ENCODE data around the gene MTMR3.

The MTMR3 gene

GRCh38 chr22:30005213-30005857, 122.4 kb downstream of the MTMR3 start:
- DNase-seq: peak; percentile 33

GRCh38 chr22:30007361-30007760, 124.4 kb downstream of the MTMR3 start:
- DNase-seq: no peak

- no peak for DNase-seq
Measured at GRCh38 chr22:30008401-30008800, 125.4 kb downstream of the MTMR3 start.

- no peak for DNase-seq
Measured at GRCh38 chr22:30009478-30009877, 126.5 kb downstream of the MTMR3 start.

- DNase-seq: no peak
Measured at GRCh38 chr22:30010789-30011405, 127.9 kb downstream of the MTMR3 start.

GRCh38 chr22:30013201-30013600, 130.2 kb downstream of the MTMR3 start:
- DNase-seq: no peak

GRCh38 chr22:30014244-30014643, 131.3 kb downstream of the MTMR3 start:
- DNase-seq: no peak

- no peak for DNase-seq
Measured at GRCh38 chr22:30015229-30015797, 132.3 kb downstream of the MTMR3 start.

- DNase-seq: no peak
Measured at GRCh38 chr22:30015846-30016245, 132.9 kb downstream of the MTMR3 start.

GRCh38 chr22:30016596-30016995, 133.6 kb downstream of the MTMR3 start:
- no peak for DNase-seq

- DNase-seq: no peak
Measured at GRCh38 chr22:30017375-30018223, 134.6 kb downstream of the MTMR3 start.

- no peak for DNase-seq
Measured at GRCh38 chr22:30020511-30020910, 137.5 kb downstream of the MTMR3 start.

- DNase-seq: no peak
Measured at GRCh38 chr22:30021338-30021737, 138.4 kb downstream of the MTMR3 start.

- no peak for DNase-seq
Measured at GRCh38 chr22:30021881-30022619, 139.1 kb downstream of the MTMR3 start.

- no peak for DNase-seq
Measured at GRCh38 chr22:30023099-30023660, 140.2 kb downstream of the MTMR3 start.

- DNase-seq: no peak
Measured at GRCh38 chr22:30024231-30024630, 141.3 kb downstream of the MTMR3 start.

- no peak for DNase-seq
Measured at GRCh38 chr22:30025221-30025620, 142.2 kb downstream of the MTMR3 start.

GRCh38 chr22:30026756-30027155, 143.8 kb downstream of the MTMR3 start:
- DNase-seq: no peak

- DNase-seq: no peak
Measured at GRCh38 chr22:30027169-30027568, 144.2 kb downstream of the MTMR3 start.

- no peak for DNase-seq
Measured at GRCh38 chr22:30027791-30028190, 144.8 kb downstream of the MTMR3 start.

GRCh38 chr22:30028731-30029130, 145.8 kb downstream of the MTMR3 start:
- DNase-seq: no peak

GRCh38 chr22:30029512-30029911, 146.5 kb downstream of the MTMR3 start:
- no peak for DNase-seq

- DNase-seq: no peak
Measured at GRCh38 chr22:30030329-30030728, 147.4 kb downstream of the MTMR3 start.
